Measurements from ENCODE around the gene ZNF710.

GRCh38 chr15:90126596-90127435, 125.7 kb downstream of the ZNF710 start:
- TF ChIP-seq CTCF (IDR thresholded peaks at IDR 0.05) (no peak), POLR2A (IDR thresholded peaks at IDR 0.05) (no peak)
